ENCODE data around the gene SMTN. TPM values are rescaled to one million over a fixed set of nuclear protein-coding genes. Genes with fewer than 3 reads are reported as not detected.
A peak's percentile ranks its signal among the peaks of the same experiment; 100 is the strongest.

Gene SMTN
- total RNA-seq, 2 donors from 2014 or later = 35.5 to 50.1 TPM

DNA sequence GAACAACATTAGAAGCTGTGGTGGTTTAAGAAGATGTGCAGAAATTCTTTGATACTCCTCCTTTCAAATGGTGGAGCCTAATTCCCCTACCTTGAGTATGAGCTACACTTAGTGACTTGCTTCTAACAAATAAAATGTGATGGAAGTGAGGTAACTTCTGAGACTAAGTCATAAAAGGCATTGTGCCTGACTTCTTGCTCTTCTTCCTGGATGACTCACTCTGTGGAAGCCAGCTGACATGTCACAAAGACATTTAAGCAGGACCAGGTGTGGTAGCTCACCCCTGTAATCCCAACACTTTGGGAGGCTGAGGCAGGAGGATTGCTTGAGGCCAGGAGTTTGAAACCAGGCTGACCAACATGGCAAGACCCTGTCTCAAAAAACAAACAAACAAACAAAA, 63.1 kb downstream of the SMTN start:
- no peak for ATAC-seq
- no peak for TF ChIP-seq POLR2A (IDR thresholded peaks at IDR 0.05)
- TF ChIP-seq, protein P1, sequence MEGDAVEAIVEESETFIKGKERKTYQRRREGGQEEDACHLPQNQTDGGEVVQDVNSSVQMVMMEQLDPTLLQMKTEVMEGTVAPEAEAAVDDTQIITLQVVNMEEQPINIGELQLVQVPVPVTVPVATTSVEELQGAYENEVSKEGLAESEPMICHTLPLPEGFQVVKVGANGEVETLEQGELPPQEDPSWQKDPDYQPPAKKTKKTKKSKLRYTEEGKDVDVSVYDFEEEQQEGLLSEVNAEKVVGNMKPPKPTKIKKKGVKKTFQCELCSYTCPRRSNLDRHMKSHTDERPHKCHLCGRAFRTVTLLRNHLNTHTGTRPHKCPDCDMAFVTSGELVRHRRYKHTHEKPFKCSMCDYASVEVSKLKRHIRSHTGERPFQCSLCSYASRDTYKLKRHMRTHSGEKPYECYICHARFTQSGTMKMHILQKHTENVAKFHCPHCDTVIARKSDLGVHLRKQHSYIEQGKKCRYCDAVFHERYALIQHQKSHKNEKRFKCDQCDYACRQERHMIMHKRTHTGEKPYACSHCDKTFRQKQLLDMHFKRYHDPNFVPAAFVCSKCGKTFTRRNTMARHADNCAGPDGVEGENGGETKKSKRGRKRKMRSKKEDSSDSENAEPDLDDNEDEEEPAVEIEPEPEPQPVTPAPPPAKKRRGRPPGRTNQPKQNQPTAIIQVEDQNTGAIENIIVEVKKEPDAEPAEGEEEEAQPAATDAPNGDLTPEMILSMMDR (IDR thresholded peaks at IDR 0.05) = no peak

DNA sequence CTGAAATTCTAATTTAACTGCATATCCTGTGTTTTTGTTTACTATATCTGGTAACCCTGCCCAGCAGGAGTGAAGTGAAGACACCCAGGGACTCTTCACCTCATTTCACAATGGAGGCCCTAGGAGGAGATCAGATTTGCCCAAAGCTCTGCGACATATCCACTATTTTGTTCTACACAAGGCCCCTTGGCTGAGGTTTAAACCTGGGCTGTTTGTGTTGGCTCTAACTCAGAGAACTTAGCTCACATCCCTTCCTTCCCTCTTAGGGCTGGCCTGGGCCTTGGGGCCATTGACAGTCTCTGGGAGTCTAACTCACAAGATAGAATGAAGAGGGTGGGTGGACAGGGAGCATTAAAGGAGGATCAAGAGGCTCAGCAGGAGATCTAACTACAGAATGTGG, 67.4 kb downstream of the SMTN start:
- peak overlapping the region in 2 of 4 donors; percentile 9 to 31 for H3K27ac ChIP-seq
- DNase-seq (no peak), ATAC-seq (no peak)
- H3K4me3 ChIP-seq = no peak overlapping the region
- TF ChIP-seq POLR2A (IDR thresholded peaks at IDR 0.05) = no peak
- TF ChIP-seq, protein P1 (IDR thresholded peaks at IDR 0.05) = no peak
- H3K4me1 ChIP-seq = peaks cover 7% of the 10 kb centered on the region
- H3K27me3 ChIP-seq = no peaks in the 10 kb centered on the region
- no peaks in the 10 kb centered on the region for H3K9me3 ChIP-seq
- intact Hi-C loops (cut with DNase I) = loop anchor here (10.0 kb wide), 1 partner anchor 204 kb away; no protein-coding TSS in a partner anchor
- 82 to 92% methylated on average over 1 of the region's 1 CpG for WGBS, 2 donors
- no peaks in the 10 kb centered on the region for H3K36me3 ChIP-seq (replicated peaks in 1 of 2; ENCODE audit: insufficient read depth in 1 of 2, low read depth in 2 of 2)

More for the DNA sequence above, 63.1 kb downstream of the SMTN start:
- no peaks in the 10 kb centered on the region for H3K27me3 ChIP-seq
- H3K9me3 ChIP-seq = no peaks in the 10 kb centered on the region
- H3K27ac ChIP-seq = no peak overlapping the region
- intact Hi-C loops (cut with DNase I) = loop anchor here (10.0 kb wide), 1 partner anchor 199 kb away; no protein-coding TSS in a partner anchor
- H3K36me3 ChIP-seq (replicated peaks in 1 of 2; ENCODE audit: insufficient read depth in 1 of 2, low read depth in 2 of 2) = no peaks in the 10 kb centered on the region
- DNase-seq = no peak
- H3K4me3 ChIP-seq = no peak overlapping the region
- peaks cover 13% of the 10 kb centered on the region for H3K4me1 ChIP-seq

DNA sequence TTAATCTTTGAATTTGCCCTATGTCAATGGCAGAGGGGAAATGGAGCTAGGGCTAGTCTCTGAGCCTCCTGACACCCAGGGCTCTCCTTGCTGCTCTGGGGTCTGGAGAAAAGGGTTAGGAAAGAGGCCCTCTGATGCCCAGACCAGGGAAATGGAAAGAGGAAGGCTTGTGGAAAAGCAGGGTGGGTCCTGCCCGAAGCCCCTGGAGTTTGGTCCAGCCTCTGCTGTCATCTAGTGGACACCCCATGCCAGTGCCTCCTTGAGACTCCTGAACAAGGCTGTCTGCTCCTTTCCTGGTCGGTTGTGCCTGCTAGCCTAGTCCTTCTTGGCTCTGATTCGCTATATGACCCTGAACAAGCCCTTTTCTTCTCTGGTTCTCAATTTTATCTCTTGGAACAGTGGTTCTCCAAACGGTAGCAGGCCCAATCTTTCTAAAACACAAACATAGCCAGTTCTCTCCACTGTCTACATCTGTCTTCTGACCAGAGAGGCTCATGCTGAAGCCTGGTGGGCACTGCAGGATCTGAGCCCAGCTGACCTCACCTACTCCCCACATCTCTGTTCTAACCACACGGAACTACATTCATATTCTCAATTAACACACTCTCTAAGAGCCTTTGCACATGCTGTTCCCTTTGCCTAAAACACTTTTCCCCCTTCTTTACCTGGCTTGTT, 68.0 kb downstream of the SMTN start:
- peak overlapping the region in 2 of 4 donors; percentile 9 to 31 for H3K27ac ChIP-seq
- no peaks in the 10 kb centered on the region for H3K36me3 ChIP-seq (replicated peaks in 1 of 2; ENCODE audit: insufficient read depth in 1 of 2, low read depth in 2 of 2)
- no peak for TF ChIP-seq POLR2A (IDR thresholded peaks at IDR 0.05)
- TF ChIP-seq, protein P1 (IDR thresholded peaks at IDR 0.05) = peak; percentile 88 to 97 (median 95)
- peaks cover 7% of the 10 kb centered on the region for H3K4me1 ChIP-seq
- WGBS, 2 donors = 9% methylated on average over 5 of the region's 5 CpGs
- no peaks in the 10 kb centered on the region for H3K9me3 ChIP-seq
- peak; percentile 78 to 85 (median 84) for DNase-seq
- H3K4me3 ChIP-seq = no peak overlapping the region
- H3K27me3 ChIP-seq = no peaks in the 10 kb centered on the region
- intact Hi-C loops (cut with DNase I) = loop anchor here (10.0 kb wide), 1 partner anchor 204 kb away; no protein-coding TSS in a partner anchor
- peak; percentile 99 for ATAC-seq

DNA sequence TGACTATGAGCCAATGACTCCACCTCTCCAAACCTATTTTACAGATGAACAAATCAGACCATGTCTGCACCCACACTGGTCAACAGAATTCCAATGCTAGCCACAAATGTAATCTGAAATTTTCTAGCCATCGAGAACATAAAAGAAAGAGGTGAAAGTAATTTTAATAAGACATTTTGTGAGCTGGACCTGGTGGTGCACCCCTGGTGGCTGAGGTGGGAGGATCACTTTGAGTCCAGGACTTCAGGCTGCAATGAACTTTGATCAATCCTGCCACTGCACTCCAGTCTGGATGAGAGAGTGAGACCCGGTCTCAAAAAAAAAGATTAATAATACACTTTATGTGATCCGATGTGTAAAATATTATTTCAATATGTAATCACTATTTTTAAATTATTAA, 69.5 kb downstream of the SMTN start:
- 35 to 43% methylated on average over 3 of the region's 3 CpGs for WGBS, 2 donors
- Histone ChIP-seq H3K9me3 (no peaks in the 10 kb centered on the region), H3K36me3 (replicated peaks in 1 of 2; ENCODE audit: insufficient read depth in 1 of 2, low read depth in 2 of 2) (no peaks in the 10 kb centered on the region), H3K4me3 (no peak overlapping the region), H3K4me1 (peaks cover 7% of the 10 kb centered on the region), H3K27ac (no peak overlapping the region), H3K27me3 (no peaks in the 10 kb centered on the region)
- TF ChIP-seq, protein P1 (IDR thresholded peaks at IDR 0.05) = peak in 3 of 7 experiments; percentile 9 to 13 (median 11)
- no peak for TF ChIP-seq POLR2A (IDR thresholded peaks at IDR 0.05)
- DNase-seq (no peak), ATAC-seq (no peak)
- intact Hi-C loops (cut with DNase I) = loop anchor here (5.0 kb wide), 1 partner anchor 53 kb away; no protein-coding TSS in a partner anchor

Data from body of pancreas (tissue), 4 donors.